ENCODE measurements around the gene KRTAP21-2.
"Not testable (repeated sequence)": the region's sequence is repeated elsewhere in the genome, so short reads cannot be mapped to it uniquely, and the experiment has no call there.

The KRTAP21-2 gene

GRCh38 chr21:30769724-30770431, 22.8 kb upstream of the KRTAP21-2 start:
- H3K27ac ChIP-seq (ENCODE audit: low read depth, low read length) = no peak overlapping the region
- H3K27me3 ChIP-seq (ENCODE audit: control insufficient read depth, low read length) = no peaks in the 10 kb centered on the region
- no peaks in the 10 kb centered on the region for H3K9me3 ChIP-seq (ENCODE audit: control insufficient read depth, insufficient read depth, low read length)
- no peaks in the 10 kb centered on the region for H3K4me1 ChIP-seq (ENCODE audit: control insufficient read depth, low read length)
- no peak for TF ChIP-seq EZH2phosphoT487 (IDR thresholded peaks at IDR 0.05; ENCODE audit: borderline replicate concordance, low read length)
- TF ChIP-seq, protein P1, sequence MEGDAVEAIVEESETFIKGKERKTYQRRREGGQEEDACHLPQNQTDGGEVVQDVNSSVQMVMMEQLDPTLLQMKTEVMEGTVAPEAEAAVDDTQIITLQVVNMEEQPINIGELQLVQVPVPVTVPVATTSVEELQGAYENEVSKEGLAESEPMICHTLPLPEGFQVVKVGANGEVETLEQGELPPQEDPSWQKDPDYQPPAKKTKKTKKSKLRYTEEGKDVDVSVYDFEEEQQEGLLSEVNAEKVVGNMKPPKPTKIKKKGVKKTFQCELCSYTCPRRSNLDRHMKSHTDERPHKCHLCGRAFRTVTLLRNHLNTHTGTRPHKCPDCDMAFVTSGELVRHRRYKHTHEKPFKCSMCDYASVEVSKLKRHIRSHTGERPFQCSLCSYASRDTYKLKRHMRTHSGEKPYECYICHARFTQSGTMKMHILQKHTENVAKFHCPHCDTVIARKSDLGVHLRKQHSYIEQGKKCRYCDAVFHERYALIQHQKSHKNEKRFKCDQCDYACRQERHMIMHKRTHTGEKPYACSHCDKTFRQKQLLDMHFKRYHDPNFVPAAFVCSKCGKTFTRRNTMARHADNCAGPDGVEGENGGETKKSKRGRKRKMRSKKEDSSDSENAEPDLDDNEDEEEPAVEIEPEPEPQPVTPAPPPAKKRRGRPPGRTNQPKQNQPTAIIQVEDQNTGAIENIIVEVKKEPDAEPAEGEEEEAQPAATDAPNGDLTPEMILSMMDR (IDR thresholded peaks at IDR 0.05; ENCODE audit: low read depth, low read length, poor library complexity, severe bottlenecking) = no peak
- H3K36me3 ChIP-seq (ENCODE audit: control insufficient read depth, low read length) = no peaks in the 10 kb centered on the region
- H3K4me3 ChIP-seq (ENCODE audit: low read length) = no peak overlapping the region
- H3K9me2 ChIP-seq (replicated peaks; ENCODE audit: control insufficient read depth, low read length) = no peaks in the 10 kb centered on the region
- no peaks in the 10 kb centered on the region for H3F3A ChIP-seq (ENCODE audit: control insufficient read depth, insufficient read depth)
- H3K79me2 ChIP-seq (ENCODE audit: control insufficient read depth, low read length) = no peaks in the 10 kb centered on the region
- no peaks in the 10 kb centered on the region for H4K20me1 ChIP-seq (ENCODE audit: control insufficient read depth, insufficient read depth, low read depth, low read length)
- H3K4me2 ChIP-seq (ENCODE audit: low read length) = no peak overlapping the region

GRCh38 chr21:30760776-30761175, 13.7 kb upstream of the KRTAP21-2 start:
- no peaks in the 10 kb centered on the region for H3F3A ChIP-seq (ENCODE audit: control insufficient read depth, insufficient read depth)
- H3K36me3 ChIP-seq (ENCODE audit: control insufficient read depth, low read length) = no peaks in the 10 kb centered on the region
- H3K9me2 ChIP-seq (replicated peaks; ENCODE audit: control insufficient read depth, low read length) = no peaks in the 10 kb centered on the region
- no peaks in the 10 kb centered on the region for H3K79me2 ChIP-seq (ENCODE audit: control insufficient read depth, low read length)
- TF ChIP-seq, protein P1 (IDR thresholded peaks at IDR 0.05; ENCODE audit: low read depth, low read length, poor library complexity, severe bottlenecking) = no peak
- no peak for TF ChIP-seq EZH2phosphoT487 (IDR thresholded peaks at IDR 0.05; ENCODE audit: borderline replicate concordance, low read length)
- no peaks in the 10 kb centered on the region for H3K9me3 ChIP-seq (ENCODE audit: control insufficient read depth, insufficient read depth, low read length)
- H4K20me1 ChIP-seq (ENCODE audit: control insufficient read depth, insufficient read depth, low read depth, low read length) = no peaks in the 10 kb centered on the region
- no peak overlapping the region for H3K4me2 ChIP-seq (ENCODE audit: low read length)
- H3K27ac ChIP-seq (ENCODE audit: low read depth, low read length) = no peak overlapping the region
- H3K4me3 ChIP-seq (ENCODE audit: low read length) = no peak overlapping the region
- no peaks in the 10 kb centered on the region for H3K27me3 ChIP-seq (ENCODE audit: control insufficient read depth, low read length)
- H3K4me1 ChIP-seq (ENCODE audit: control insufficient read depth, low read length) = no peaks in the 10 kb centered on the region

DNA sequence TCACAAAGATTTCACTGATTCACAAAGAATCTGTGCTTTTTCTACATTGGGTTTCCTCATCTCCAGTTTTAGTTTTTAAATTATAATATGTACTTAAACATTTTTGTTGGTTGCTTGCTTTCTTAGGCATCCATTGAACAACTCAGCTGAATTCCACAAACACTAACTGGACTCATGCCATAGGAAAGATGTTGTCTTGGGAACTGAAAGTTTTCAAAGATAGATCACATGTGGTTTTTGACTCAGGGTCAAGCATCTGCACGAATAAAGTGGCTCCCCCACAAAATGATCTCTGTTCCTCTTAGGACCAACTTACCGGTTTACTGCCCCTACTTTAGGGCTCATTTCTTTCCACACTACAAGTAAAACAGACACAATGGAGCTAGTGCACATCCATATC, 11.2 kb upstream of the KRTAP21-2 start:
- Histone ChIP-seq H3K9me2 (replicated peaks; ENCODE audit: control insufficient read depth, low read length) (no peaks in the 10 kb centered on the region), H4K20me1 (ENCODE audit: control insufficient read depth, insufficient read depth, low read depth, low read length) (no peaks in the 10 kb centered on the region), H3K79me2 (ENCODE audit: control insufficient read depth, low read length) (no peaks in the 10 kb centered on the region), H3K27ac (ENCODE audit: low read depth, low read length) (no peak overlapping the region), H3K9me3 (ENCODE audit: control insufficient read depth, insufficient read depth, low read length) (no peaks in the 10 kb centered on the region), H3K27me3 (ENCODE audit: control insufficient read depth, low read length) (no peaks in the 10 kb centered on the region), H3K36me3 (ENCODE audit: control insufficient read depth, low read length) (no peaks in the 10 kb centered on the region), H3K4me3 (ENCODE audit: low read length) (no peak overlapping the region), H3K4me2 (ENCODE audit: low read length) (no peak overlapping the region), H3F3A (ENCODE audit: control insufficient read depth, insufficient read depth) (no peaks in the 10 kb centered on the region), H3K4me1 (ENCODE audit: control insufficient read depth, low read length) (no peaks in the 10 kb centered on the region)
- TF ChIP-seq, protein P1 (IDR thresholded peaks at IDR 0.05; ENCODE audit: low read depth, low read length, poor library complexity, severe bottlenecking) = no peak

DNA sequence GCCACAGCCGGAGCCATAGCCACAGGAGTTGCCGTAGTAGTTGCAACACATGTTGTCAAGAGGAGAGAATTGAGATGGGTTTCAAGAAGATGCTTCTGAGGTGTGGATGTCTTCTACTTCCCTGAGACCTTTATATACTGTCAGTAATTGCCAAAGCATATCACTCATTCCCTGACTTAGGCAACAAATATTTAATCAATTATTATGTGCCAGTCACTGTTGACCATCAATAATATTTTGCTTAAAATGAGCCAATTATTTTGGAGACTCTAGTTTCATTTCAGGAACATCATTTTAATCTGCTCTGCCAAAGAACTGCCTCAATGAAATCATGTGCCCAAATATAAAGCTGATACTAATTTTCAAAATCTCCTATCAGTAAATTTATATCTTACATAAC, 8.3 kb upstream of the KRTAP21-2 start, which contains the start of gene KRTAP21-1:
TSS of gene KRTAP21-1 (minus strand) at position 101 of the 400 bp plus-strand sequence. CDS start at position 51, 50 bp downstream.
- H3K27ac ChIP-seq (ENCODE audit: low read depth, low read length); H3K4me1 ChIP-seq (ENCODE audit: control insufficient read depth, low read length); H3K4me3 ChIP-seq (ENCODE audit: low read length); H3F3A ChIP-seq (ENCODE audit: control insufficient read depth, insufficient read depth); H3K27me3 ChIP-seq (ENCODE audit: control insufficient read depth, low read length); H3K9me3 ChIP-seq (ENCODE audit: control insufficient read depth, insufficient read depth, low read length); H3K9me2 ChIP-seq (replicated peaks; ENCODE audit: control insufficient read depth, low read length); H3K79me2 ChIP-seq (ENCODE audit: control insufficient read depth, low read length); H4K20me1 ChIP-seq (ENCODE audit: control insufficient read depth, insufficient read depth, low read depth, low read length); H3K4me2 ChIP-seq (ENCODE audit: low read length); H3K36me3 ChIP-seq (ENCODE audit: control insufficient read depth, low read length): not testable (repeated sequence)

Measured in DOHH2 (cell line).